GM23248 (cell line): ENCODE results near the gene ACP3. TPM values are rescaled to one million over a fixed set of nuclear protein-coding genes. Genes with fewer than 3 reads are reported as not detected.

ENCODE experiments used
- DNase-seq: peaks from one replicate; pipeline ENCODE4 v3.0.0-alpha.2; 2015
- H2AFZ ChIP-seq: fragments of 200-600 bp; sonication (generic); 2 replicates; pipeline ENCODE4 v1.6.1; 2016; ENCODE audit warnings: antibody characterized with exemption
- H3F3A ChIP-seq: fragments of 200-600 bp; sonication (generic); 2 replicates; pipeline ENCODE4 v1.6.1; 2016; ENCODE audit warnings: mild to moderate bottlenecking, antibody characterized with exemption, mixed run types; ENCODE audit not compliant: insufficient read depth
- H3K27ac ChIP-seq: fragments of 200-600 bp; sonication (generic); 2 replicates; pipeline ENCODE4 v1.5.1; 2016; ENCODE audit warnings: mild to moderate bottlenecking
- H3K27me3 ChIP-seq: fragments of 200-600 bp; sonication (generic); replicated peaks from 2 replicates; pipeline ENCODE4 v1.6.1; 2016; ENCODE audit warnings: mild to moderate bottlenecking; ENCODE audit not compliant: insufficient read depth
- H3K36me3 ChIP-seq: fragments of 200-600 bp; sonication (generic); 2 replicates; pipeline ENCODE4 v1.6.1; 2016; ENCODE audit warnings: low read depth, mild to moderate bottlenecking
- H3K4me1 ChIP-seq: fragments of 200-600 bp; sonication (generic); 2 replicates; pipeline ENCODE4 v1.6.1; 2016; ENCODE audit warnings: mild to moderate bottlenecking; ENCODE audit not compliant: insufficient read depth
- H3K4me2 ChIP-seq: fragments of 200-600 bp; sonication (generic); one replicate; pipeline ENCODE4 v1.6.1; 2016; ENCODE audit warnings: mild to moderate bottlenecking; ENCODE audit not compliant: unreplicated experiment
- H3K4me3 ChIP-seq: fragments of 200-600 bp; sonication (generic); 2 replicates; pipeline ENCODE4 v1.5.1; 2016; ENCODE audit warnings: mild to moderate bottlenecking
- H3K79me2 ChIP-seq: fragments of 200-600 bp; sonication (generic); 2 replicates; pipeline ENCODE4 v1.6.1; 2016; ENCODE audit warnings: mild to moderate bottlenecking; ENCODE audit not compliant: insufficient read depth
- H3K9ac ChIP-seq: fragments of 200-600 bp; sonication (generic); 2 replicates; pipeline ENCODE4 v1.6.1; 2016; ENCODE audit warnings: mild to moderate bottlenecking
- H3K9me2 ChIP-seq: fragments of 200-600 bp; sonication (generic); 2 replicates; pipeline ENCODE4 v1.6.1; 2016; ENCODE audit warnings: mixed run types, mild to moderate bottlenecking, moderate library complexity; ENCODE audit not compliant: insufficient read depth
- H3K9me3 ChIP-seq: fragments of 200-600 bp; sonication (generic); one replicate; pipeline ENCODE4 v1.6.1; 2017; ENCODE audit warnings: low read depth
- H4K20me1 ChIP-seq: fragments of 200-600 bp; sonication (generic); 2 replicates; pipeline ENCODE4 v1.6.0; 2016; ENCODE audit not compliant: insufficient read depth
- EZH2 ChIP-seq: fragments of 200-600 bp; sonication (generic); IDR thresholded peaks from 2 replicates; pipeline ENCODE4 v1.6.1; 2018; ENCODE audit warnings: antibody characterized with exemption, mild to moderate bottlenecking; ENCODE audit not compliant: insufficient read depth, poor library complexity, severe bottlenecking
- EZH2phosphoT487 ChIP-seq: fragments of 200-600 bp; sonication (generic); IDR thresholded peaks from 2 replicates; pipeline ENCODE4 v1.6.1; 2018; ENCODE audit warnings: antibody characterized with exemption, moderate library complexity, mild to moderate bottlenecking, low read depth; ENCODE audit not compliant: insufficient read depth
- WGBS, 2 experiments: methylation state at CpG; one replicate each; pipeline ENCODE4 v1.1.6; 2015 to 2017; ENCODE audit warnings: low lambda C conversion rate in 2 of 2, low coverage in 1 of 2; ENCODE audit errors: missing lambda C conversion rate in 2 of 2; 5-methylcytosine and 5-hydroxymethylcytosine counted together
- in situ Hi-C: fragments of 300-500 bp; cut with MboI; formaldehyde crosslinking; loops from 2 replicates; pipeline ENCODE4 v1.15.0; 2020
- polyA plus RNA-seq: library from polyadenylated mRNA; unstranded; fragments of >200 nt; fragmentation: Nextera tagmentation; extraction: Ambion mirVana; gene quantifications from 2 replicates; pipeline ENCODE4 v1.2.1, GENCODE V29; 2016
- total RNA-seq: library from RNA; depleted of rRNA; stranded (reverse); fragments of >200 nt; shearing (Covaris generic); gene quantifications from 2 replicates; pipeline ENCODE4 v1.2.3, GENCODE V29; 2014; rRNA removed

ACP3 gene
- total RNA-seq = 0.51 and 1.6 TPM in 2 replicates
- 1.1 and 1.7 TPM in 2 replicates for polyA plus RNA-seq

GRCh38 chr3:132317229-132317948, at the start of gene ACP3:
TSS of gene ACP3 (plus strand) at chr3:132317407. CDS start at chr3:132317457, 50 bp downstream.
- no peaks in the 10 kb centered on the region for H3K9me3 ChIP-seq
- WGBS, 2 experiments = 13 to 16% methylated on average over 6 of the region's 6 CpGs
- peak; percentile 77 for DNase-seq
- H3K4me1 ChIP-seq = peaks cover 34% of the 10 kb centered on the region
- peak within 1 kb of the TSS; percentile 54 for H3K4me3 ChIP-seq
- no peaks in the 10 kb centered on the region for H3K79me2 ChIP-seq
- H3F3A ChIP-seq = peaks cover 32% of the 10 kb centered on the region
- peak within 1 kb of the TSS; percentile 76 for H2AFZ ChIP-seq
- H3K27ac ChIP-seq = peak within 1 kb of the TSS; percentile 63
- H3K4me2 ChIP-seq = peak within 1 kb of the TSS; percentile 76
- in situ Hi-C loops = no loop called here
- TF ChIP-seq EZH2phosphoT487 = no peak
- H3K27me3 ChIP-seq = no peaks in the 10 kb centered on the region
- no peaks in the 10 kb centered on the region for H4K20me1 ChIP-seq
- peak within 1 kb of the TSS; percentile 44 for H3K9ac ChIP-seq
- no peaks in the 10 kb centered on the region for H3K9me2 ChIP-seq
- H3K36me3 ChIP-seq = no peaks in the 10 kb centered on the region

- Histone ChIP-seq H3K4me2 (no peak overlapping the region), H3F3A (no peaks in the 10 kb centered on the region), H3K27me3 (no peaks in the 10 kb centered on the region), H3K4me3 (no peak overlapping the region), H3K27ac (no peak overlapping the region), H3K9me2 (no peaks in the 10 kb centered on the region), H3K79me2 (no peaks in the 10 kb centered on the region), H3K36me3 (no peaks in the 10 kb centered on the region), H3K4me1 (no peaks in the 10 kb centered on the region), H3K9me3 (no peaks in the 10 kb centered on the region), H4K20me1 (no peaks in the 10 kb centered on the region), H3K9ac (no peak overlapping the region), H2AFZ (no peak overlapping the region)
- no peak for TF ChIP-seq EZH2phosphoT487
- TF ChIP-seq EZH2 = no peak
- WGBS, 2 experiments = 27 to 31% methylated on average over 2 of the region's 2 CpGs
- in situ Hi-C loops = no loop called here
- peak; percentile 58 for DNase-seq
Observed at GRCh38 chr3:132268956-132269355, 48.3 kb upstream of the ACP3 start.

GRCh38 chr3:132273036-132273435, 44.2 kb upstream of the ACP3 start:
- no peaks in the 10 kb centered on the region for H3K9me3 ChIP-seq
- H3K27me3 ChIP-seq = no peaks in the 10 kb centered on the region
- no peak overlapping the region for H2AFZ ChIP-seq
- DNase-seq = no peak
- H4K20me1 ChIP-seq = no peaks in the 10 kb centered on the region
- no peak overlapping the region for H3K4me3 ChIP-seq
- H3K9me2 ChIP-seq = no peaks in the 10 kb centered on the region
- no peak overlapping the region for H3K4me2 ChIP-seq
- no peaks in the 10 kb centered on the region for H3F3A ChIP-seq
- H3K36me3 ChIP-seq = no peaks in the 10 kb centered on the region
- TF ChIP-seq EZH2 (no peak), EZH2phosphoT487 (no peak)
- no peaks in the 10 kb centered on the region for H3K4me1 ChIP-seq
- no peaks in the 10 kb centered on the region for H3K79me2 ChIP-seq
- H3K9ac ChIP-seq = no peak overlapping the region
- 26 to 30% methylated on average over 5 to 6 of the region's 6 CpGs for WGBS, 2 experiments
- H3K27ac ChIP-seq = no peak overlapping the region
- in situ Hi-C loops = no loop called here

DNA sequence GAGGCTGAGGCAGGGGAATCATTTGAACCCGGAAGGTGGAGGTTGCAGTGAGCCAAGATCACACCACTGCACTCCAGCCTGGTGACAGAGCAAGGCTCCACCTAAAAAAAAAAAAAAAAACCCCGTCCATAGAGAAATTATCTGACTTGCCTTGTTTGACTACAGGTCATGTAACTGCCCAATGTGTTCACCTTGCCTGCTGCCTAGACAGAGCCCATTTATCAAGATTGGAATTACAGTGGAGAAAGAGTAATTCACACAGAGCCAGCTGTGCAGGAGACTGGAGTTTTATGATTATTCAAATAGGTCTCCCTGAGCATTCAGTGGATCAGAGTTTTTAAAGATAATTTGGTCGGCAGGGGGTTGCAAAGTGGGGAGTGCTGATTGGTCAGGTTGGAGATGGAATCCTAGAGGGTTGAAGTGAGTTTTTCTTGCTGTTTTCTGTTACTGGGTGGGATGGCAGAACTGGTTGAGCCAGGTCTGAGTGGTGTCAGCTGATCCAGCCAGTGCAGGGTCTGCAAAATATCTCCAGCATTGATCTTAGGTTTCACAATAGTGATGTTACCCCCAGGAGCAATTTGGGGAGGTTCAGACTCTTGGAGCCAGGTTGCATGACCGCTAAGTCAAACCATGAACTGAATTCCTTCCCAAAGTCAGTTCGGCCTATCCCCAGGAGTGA, 40.8 kb upstream of the ACP3 start:
- H3K27ac ChIP-seq = no peak overlapping the region
- H3F3A ChIP-seq = no peaks in the 10 kb centered on the region
- H3K9me3 ChIP-seq = no peaks in the 10 kb centered on the region
- no peaks in the 10 kb centered on the region for H4K20me1 ChIP-seq
- H3K4me1 ChIP-seq = no peaks in the 10 kb centered on the region
- H3K9me2 ChIP-seq = no peaks in the 10 kb centered on the region
- no peak overlapping the region for H2AFZ ChIP-seq
- no peak overlapping the region for H3K4me2 ChIP-seq
- no peak overlapping the region for H3K4me3 ChIP-seq
- in situ Hi-C loops = no loop called here
- no peak overlapping the region for H3K9ac ChIP-seq
- no peaks in the 10 kb centered on the region for H3K36me3 ChIP-seq
- no peak for DNase-seq
- TF ChIP-seq EZH2phosphoT487 (no peak), EZH2 (no peak)
- WGBS, 2 experiments = 77 to 79% methylated on average over 5 of the region's 5 CpGs
- H3K79me2 ChIP-seq = no peaks in the 10 kb centered on the region
- no peaks in the 10 kb centered on the region for H3K27me3 ChIP-seq
